ENCODE results near the gene GRB2.
"Not testable (repeated sequence)": the region's sequence is repeated elsewhere in the genome, so short reads cannot be mapped to it uniquely, and the experiment has no call there.

Gene GRB2

GRCh38 chr17:75348386-75349012, 57.0 kb downstream of the GRB2 start:
- DNase-seq = no peak

- no peak for DNase-seq
These were observed 58.6 kb downstream of the GRB2 start for GRCh38 chr17:75346906-75347305.

DNA sequence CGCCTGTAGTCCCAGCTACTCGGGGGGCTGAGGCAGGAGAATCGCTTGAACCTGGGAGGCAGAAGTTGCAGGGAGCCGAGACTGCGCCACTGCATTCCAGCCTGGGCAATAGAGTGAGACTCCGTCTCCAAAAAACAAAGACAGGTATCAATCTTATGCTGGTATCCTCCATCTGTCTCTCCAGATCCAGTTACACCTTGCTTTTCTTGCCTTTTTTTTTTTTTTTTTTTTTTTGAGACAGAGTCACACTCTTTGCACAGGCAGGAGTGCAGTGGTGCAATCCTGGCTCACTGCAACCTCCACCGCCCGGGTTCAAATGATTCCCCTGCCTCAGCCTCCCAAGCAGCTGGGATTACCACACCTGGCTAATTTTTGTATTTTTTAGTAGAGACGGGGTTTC, 59.1 kb downstream of the GRB2 start:
- DNase-seq = not testable (repeated sequence)

GRCh38 chr17:75345514-75346167, 59.8 kb downstream of the GRB2 start:
- DNase-seq = no peak

DNA sequence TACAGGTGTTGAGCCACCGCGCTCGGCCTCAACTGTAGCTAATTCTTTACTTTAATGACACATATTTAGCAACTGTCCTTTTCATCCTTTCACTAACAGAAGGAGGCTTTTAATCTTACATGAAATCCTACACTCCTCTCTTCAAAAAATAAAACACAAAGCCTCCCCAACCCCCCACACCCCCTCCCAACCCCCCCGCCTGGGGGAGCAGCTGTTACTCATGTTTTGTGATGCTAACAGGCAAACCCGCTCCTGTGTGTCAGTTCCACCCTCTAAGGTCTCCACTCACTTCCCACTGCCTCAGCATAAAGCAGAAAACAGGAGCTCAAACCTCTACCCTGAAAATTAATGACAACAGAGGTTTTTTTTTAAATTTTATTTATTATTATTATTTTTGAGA, 60.8 kb downstream of the GRB2 start:
- DNase-seq = no peak

DNA sequence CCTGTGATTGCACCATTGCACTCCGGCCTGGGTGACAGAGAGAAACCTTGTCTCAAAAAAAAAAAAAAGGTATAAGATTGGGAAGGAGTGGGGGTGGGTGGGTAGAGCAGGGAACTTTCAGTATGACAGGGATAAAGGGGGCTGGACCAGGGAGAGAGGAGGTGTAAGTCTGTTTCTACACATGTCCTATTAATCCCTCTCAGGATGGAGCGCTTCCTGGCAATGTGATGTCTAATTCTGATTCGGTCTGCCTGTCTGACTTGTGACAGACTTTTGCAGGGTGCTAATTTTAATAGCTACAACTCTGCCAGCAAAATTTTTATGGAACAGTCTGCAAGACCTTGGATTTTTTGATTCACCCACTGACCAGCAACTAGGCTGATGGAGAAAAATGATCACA, 62.5 kb downstream of the GRB2 start:
- DNase-seq = peak in 1 of 2 experiments; percentile 24

DNA sequence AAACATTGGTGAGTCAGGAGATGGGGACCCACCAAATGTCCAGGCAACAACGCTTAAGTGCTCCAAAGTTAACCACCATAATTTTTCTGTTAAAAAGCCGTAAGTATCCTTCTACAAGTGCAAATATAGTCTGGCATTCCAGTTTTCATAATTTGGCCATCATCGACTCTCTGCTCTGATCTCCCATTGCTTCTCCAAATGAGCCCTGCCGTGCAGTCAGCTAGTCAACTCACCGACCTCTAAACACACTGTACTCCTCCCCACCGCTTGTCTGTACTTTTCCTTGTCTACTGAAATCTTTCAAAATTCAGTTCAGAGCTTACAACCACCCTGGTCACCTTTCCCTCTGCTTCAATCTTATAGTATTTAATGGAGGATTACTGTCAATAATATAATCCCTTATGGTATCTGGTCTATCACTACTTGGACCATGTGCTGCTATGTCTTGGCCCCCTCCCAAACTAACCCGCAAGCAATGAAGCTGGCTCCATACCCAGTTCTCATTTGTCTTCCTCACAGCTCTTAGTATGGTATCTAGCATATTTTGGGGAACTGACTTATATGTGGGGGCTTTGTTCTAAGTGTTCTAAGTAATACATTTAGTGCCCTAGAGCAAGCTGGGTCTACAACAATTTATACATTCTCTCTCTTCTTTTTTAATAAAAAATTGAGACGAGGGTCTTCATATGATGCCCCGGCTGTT, 63.5 kb downstream of the GRB2 start:
- peak in 1 of 2 experiments; percentile 48 for DNase-seq

GRCh38 chr17:75340631-75341030, 64.8 kb downstream of the GRB2 start:
- DNase-seq = peak in 1 of 2 experiments; percentile 6

DNA sequence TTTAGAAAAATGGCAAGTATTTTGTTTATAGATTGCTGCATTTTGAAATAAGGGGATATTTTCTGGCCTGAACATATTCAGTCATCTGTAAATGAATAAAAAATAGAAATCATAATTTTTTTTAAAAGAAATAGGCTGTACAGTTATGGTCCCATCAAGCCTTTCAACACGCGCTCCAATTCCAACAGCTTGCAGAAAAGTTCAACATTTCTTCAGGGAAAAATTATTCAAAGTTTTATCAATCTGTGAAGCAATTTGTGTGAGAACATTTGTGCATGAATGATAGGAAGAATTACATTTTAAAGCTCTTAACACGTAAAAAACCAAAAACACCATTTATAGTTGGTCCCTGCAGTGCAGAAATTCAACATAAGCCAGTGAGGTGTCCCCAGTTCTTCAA, 65.5 kb downstream of the GRB2 start:
- no peak for DNase-seq

DNA sequence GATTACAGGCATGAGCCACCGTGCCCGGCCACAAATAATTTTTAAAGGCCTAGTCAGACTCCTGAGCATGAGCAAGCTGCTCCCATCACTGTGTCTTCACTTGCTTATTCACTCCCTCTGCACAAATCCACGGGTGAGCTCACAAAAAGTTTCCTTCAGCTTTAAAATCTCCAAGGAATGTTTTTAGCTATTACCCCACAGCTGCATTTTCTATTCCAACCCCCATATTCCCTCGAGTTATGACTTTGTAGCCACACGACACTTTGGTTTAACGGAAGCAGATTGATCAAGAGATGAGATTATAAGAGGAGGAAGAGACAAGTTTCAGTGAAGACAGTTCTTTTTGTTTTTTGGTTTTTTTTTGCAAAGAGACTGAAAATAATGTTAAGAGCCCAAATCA, 67.1 kb downstream of the GRB2 start:
- DNase-seq = no peak

DNA sequence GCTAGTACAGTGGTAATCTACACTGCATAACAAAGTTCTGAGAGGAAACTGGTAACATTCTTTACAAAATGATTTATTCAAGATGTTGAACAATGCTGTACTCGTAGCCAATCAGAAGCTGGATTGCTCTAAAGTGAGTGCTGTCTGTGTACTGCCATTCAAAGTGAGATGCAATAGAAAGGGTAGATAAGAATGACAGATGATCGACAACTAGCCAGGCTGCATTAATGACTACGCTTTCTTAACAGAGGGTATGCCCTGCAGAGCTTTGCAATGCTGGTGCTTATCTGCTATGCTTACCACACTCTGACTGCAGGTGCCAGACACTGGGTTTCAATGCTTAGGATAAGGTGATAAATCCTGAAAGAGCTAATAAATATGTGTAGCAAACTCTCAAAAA, 70.2 kb downstream of the GRB2 start:
- no peak for DNase-seq

- no peak for DNase-seq
These were observed 70.8 kb downstream of the GRB2 start for GRCh38 chr17:75334723-75335122.

GRCh38 chr17:75331671-75332070, 73.8 kb downstream of the GRB2 start:
- DNase-seq = no peak

DNA sequence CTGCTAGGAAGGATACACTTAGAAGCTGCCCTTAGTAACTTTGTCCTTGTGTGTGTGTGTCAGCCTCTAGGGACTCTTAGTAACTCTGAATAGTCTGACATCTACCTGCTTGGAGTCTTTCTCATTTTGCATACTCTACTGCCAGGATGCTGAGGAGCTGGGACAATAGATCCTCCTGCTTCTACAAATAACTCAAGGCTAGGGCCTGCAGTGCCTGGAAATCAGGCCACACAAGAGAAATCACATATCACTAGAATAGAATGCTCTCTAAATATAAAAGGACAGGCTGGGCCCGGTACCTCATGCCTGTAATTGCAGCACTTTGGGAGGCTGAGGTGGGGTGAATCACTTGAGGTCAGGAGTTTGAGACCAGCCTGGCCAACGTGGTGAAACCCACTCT, 77.7 kb downstream of the GRB2 start:
- DNase-seq = no peak

DNA sequence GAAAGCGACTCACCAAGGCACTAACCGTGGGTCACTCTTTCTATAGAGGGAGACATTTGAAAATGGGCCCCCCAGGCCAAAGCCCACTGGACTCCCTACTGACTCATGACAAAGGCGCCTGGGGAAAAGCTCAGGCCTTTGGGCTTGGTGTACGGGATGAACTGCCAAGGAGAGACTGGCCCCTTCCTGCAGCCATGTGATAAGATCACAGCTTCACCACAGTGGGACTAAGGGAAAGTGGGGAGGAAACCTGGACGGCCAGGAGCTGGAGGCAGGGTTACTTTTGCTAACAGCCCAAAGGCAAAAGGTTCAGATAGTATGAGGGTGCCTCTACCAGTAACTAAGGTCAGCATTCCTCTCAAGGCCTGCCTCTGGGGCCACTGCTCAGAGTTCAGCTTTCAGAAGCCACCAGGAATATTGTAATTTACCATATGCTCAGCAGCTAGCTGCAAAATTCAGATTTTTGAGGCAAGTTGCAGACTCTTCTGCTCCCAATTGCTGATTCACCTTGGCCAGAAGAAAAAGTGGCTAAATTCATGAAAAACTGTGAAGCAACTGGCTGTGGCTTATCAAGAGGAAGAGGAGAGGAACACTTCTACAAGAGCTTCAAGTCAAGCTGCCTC, 79.1 kb downstream of the GRB2 start:
- no peak for DNase-seq

GRCh38 chr17:75325827-75326225, 79.7 kb downstream of the GRB2 start:
- DNase-seq = no peak

DNA sequence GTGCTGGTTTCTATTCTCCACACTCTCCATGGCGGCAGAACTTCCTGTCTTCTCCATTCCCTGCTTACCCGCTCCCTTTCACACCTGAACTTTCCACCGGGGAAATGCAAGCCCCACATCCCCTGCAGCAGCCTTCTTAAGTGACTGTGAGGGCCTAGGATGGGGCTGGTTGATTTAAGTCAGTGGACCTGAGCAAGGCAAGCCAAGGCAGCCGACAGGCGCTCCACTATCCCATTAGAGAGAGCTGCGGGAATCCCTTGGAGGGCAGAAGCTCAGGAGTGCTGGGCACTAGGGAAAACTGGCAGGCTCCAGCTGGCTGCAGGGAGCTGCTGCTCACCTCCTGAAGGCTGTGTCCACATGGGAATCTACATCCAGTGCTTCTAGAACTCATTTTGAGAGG, 80.1 kb downstream of the GRB2 start:
- no peak for DNase-seq

- no peak for DNase-seq
These were observed 84.0 kb downstream of the GRB2 start for GRCh38 chr17:75321506-75321905.

GRCh38 chr17:75319904-75320691, 85.4 kb downstream of the GRB2 start:
- no peak for DNase-seq

- DNase-seq = no peak
These were observed 86.8 kb downstream of the GRB2 start for GRCh38 chr17:75318615-75319222.

GRCh38 chr17:75318211-75318610, 87.3 kb downstream of the GRB2 start:
- DNase-seq = no peak

DNA sequence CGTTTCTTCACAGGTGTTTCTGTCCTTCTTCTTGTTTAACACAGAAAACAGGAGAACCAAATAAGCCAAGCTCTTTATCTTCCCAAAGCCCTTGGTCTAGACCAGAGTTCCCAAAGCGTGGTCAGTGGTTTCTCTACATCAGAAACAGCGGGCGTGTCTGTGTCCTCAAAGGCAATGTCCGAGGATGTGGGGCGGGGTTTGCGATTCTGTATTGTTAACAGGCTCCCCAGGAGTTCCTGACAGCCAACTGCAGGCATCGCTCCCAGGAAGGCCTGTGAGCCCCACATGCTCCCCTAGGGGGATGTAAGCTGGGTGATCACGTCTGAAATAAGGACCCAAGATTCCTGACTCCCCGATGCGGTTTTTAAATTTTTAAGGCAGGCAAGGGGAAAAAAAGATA, 87.8 kb downstream of the GRB2 start:
- DNase-seq = no peak

DNA sequence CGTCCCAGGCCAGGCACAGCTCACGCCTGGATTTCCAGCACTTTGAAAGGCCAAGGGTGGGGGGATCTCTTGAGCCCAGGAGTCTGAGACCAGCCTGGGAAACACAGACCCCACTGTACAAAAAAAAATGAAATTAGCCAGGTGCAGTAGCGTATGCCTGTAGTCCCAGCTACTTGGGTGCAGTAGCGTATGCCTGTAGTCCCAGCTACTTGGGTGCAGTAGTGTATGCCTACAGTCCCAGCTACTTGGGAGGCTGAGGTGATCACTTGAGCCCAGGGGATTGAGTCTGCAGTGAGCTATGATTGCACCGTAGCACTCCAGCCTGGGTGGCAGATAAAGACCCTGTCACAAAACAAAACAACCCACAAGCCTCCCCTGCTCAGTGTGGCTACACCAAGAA, 89.2 kb downstream of the GRB2 start:
- no peak for DNase-seq

Data from cerebellar nuclear complex (tissue), 1 donor.